ENCODE data around the gene PPP1R3E. TPM values are rescaled to one million over a fixed set of nuclear protein-coding genes. Genes with fewer than 3 reads are reported as not detected.

Gene PPP1R3E, protein sequence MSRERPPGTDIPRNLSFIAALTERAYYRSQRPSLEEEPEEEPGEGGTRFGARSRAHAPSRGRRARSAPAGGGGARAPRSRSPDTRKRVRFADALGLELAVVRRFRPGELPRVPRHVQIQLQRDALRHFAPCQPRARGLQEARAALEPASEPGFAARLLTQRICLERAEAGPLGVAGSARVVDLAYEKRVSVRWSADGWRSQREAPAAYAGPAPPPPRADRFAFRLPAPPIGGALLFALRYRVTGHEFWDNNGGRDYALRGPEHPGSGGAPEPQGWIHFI
- 8.3 and 16.5 TPM in 2 replicates for total RNA-seq (2016; rRNA removed; fragmentation: Illumina TruSeq; extraction: Trizol)
- total RNA-seq (2016; cell fraction: cytosol; rRNA removed; fragmentation: Illumina TruSeq; extraction: Trizol; ENCODE audit: low read depth): 2.5 and 3.0 TPM in 2 replicates
- total RNA-seq (2016; cell fraction: insoluble cytoplasmic fraction; rRNA removed; fragmentation: Illumina TruSeq; extraction: Trizol): 8.0 and 15.9 TPM in 2 replicates
- total RNA-seq (2016; cell fraction: membrane; rRNA removed; fragmentation: Illumina TruSeq; extraction: Trizol): 7.4 and 8.8 TPM in 2 replicates
- 19.8 and 23.1 TPM in 2 replicates for total RNA-seq (2016; cell fraction: nucleus; rRNA removed; fragmentation: Illumina TruSeq; extraction: Trizol)
- polyA plus RNA-seq (2011; rRNA removed): 22.5 and 26.5 TPM in 2 replicates
- 7.4 and 8.8 TPM in 2 replicates for polyA plus RNA-seq (2011; cell fraction: cytosol; rRNA removed)
- 76.6 and 82.6 TPM in 2 replicates for polyA plus RNA-seq (2011; cell fraction: nucleus; rRNA removed)
- polyA plus RNA-seq (2012): 17.5 and 26.4 TPM in 2 replicates
- polyA plus RNA-seq (2016; cell fraction: cytosol; fragmentation: Illumina TruSeq; extraction: Trizol; ENCODE audit: low read depth): 3.7 and 5.1 TPM in 2 replicates
- 11.7 and 14.7 TPM in 2 replicates for polyA plus RNA-seq (2016; cell fraction: insoluble cytoplasmic fraction; fragmentation: Illumina TruSeq; extraction: Trizol; ENCODE audit: low read depth)
- polyA plus RNA-seq (2016; cell fraction: membrane; fragmentation: Illumina TruSeq; extraction: Trizol; ENCODE audit: low read depth): 7.2 and 7.4 TPM in 2 replicates
- 47.6 and 61.8 TPM in 2 replicates for polyA plus RNA-seq (2016; cell fraction: nucleus; fragmentation: Illumina TruSeq; extraction: Trizol; ENCODE audit: insufficient read depth, low read depth)
- polyA minus RNA-seq (2011; rRNA and poly(A)+ RNA removed; ENCODE audit: low replicate concordance): 10.2 and 19.7 TPM in 2 replicates
- polyA minus RNA-seq (2011; cell fraction: cytosol; rRNA and poly(A)+ RNA removed): 2.6 and 4.5 TPM in 2 replicates
- 55.5 and 56.2 TPM in 2 replicates for polyA minus RNA-seq (2011; cell fraction: nucleus; rRNA and poly(A)+ RNA removed)
- Bru-seq, nascent RNA: percentile 94 among the genes with signal in this experiment
- BruChase-seq, experiment 1, labeled RNA remaining after a 6-hour chase: percentile 81 among the genes with signal in this experiment
- percentile 87 among the genes with signal in this experiment for BruChase-seq, experiment 2, labeled RNA remaining after a 2-hour chase
- long read RNA-seq, experiment 1, partial matches to known transcripts: 2 of 4 reads
- long read RNA-seq, experiment 1, other reads (novel, unspliced or antisense): 2 of 4 reads
- long read RNA-seq, experiment 2, partial matches to known transcripts: 8 of 20 reads
- long read RNA-seq, experiment 2, other reads (novel, unspliced or antisense): 12 of 20 reads

DNA sequence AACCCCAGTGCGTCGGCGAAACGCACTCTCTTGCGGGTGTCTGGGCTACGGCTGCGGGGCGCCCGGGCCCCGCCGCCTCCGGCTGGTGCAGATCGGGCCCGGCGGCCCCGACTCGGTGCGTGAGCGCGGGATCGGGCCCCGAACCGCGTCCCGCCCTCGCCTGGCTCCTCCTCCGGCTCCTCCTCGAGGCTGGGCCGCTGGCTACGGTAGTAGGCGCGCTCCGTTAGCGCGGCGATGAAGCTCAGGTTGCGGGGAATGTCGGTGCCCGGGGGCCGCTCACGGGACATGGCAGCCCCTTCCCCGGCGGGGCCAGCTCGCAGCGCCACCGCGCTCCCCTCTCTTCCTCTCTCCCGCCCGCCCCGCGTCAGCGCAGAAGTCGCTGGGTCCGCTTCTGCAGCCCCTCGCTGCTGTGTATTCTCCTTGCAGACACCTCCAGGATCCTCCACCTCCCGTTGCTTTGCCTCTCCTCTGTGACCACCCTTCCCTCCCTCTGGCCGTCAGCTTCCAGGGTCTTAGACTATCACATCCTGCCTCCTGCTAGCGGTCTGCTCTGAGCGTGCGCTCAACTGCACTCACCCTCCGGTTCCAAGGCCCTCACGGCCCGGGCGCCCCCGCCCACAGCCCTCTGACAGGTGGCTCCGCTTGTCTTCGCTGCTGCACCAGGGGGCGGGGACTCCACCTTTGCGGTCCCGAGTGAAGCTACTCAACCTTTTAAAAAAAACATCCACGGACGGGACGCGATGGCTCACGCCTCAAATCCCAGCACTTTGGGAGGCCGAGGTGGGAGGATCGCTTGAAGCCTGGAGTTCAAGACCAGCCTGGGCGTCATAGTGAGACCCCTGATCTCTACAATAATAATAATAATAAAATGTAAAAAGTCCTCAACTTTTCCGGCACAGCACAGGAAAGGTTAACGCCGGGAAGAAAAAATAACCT lies at the start of gene PPP1R3E:
TSS of gene PPP1R3E (minus strand) at position 570 of the 936 bp plus-strand sequence. CDS start at position 287, 283 bp downstream.
- DNase-seq (ENCODE audit: low spot score) (peak; percentile 84), FAIRE-seq (no peak), ATAC-seq (peak; percentile 57)
- intact Hi-C loops (cut with micrococcal nuclease; ENCODE audit: unreplicated experiment) (loop anchor here (10.0 kb wide), 3 partner anchors 318 to 992 kb away; partner anchors contain the start of genes AJUBA, DCAF11, DHRS1 and NOP9), in situ Hi-C loops (cut with HindIII; ENCODE audit: extremely low pct_ligation_motif_present, low pct_unique_long_range_greater_than_20kb) (loop anchor here (25.0 kb wide), 1 partner anchor 835 kb away; the partner anchor contains the start of genes EMC9, FITM1, PSME1 and PSME2)
- Histone ChIP-seq H3K79me2 (ENCODE audit: insufficient read depth, low read length) (peaks cover 13% of the 10 kb centered on the region), H3K4me2 (ENCODE audit: low read depth, low read length) (peak within 1 kb of the TSS; percentile 96), H3K36me3 (replicated peaks in 1 of 2; ENCODE audit: control insufficient read depth in 1 of 2, insufficient read depth in 2 of 2, low read length in 2 of 2) (peaks cover 3% of the 10 kb centered on the region in 2 experiments; a peak in 2 of 5 replicates), H3K9me3 (ENCODE audit: low read length) (no peaks in the 10 kb centered on the region), H3K9ac (ENCODE audit: insufficient read depth, low read depth, low read length) (peak within 1 kb of the TSS; percentile 82), H4K20me1 (ENCODE audit: insufficient read depth, low read length) (no peaks in the 10 kb centered on the region), H3K27me3 (ENCODE audit: control insufficient read depth in 1 of 2, insufficient read depth in 2 of 2, low read length in 2 of 2) (no peaks in the 10 kb centered on the region; a peak in 1 of 5 replicates), H3K27ac (ENCODE audit: extremely low read length, insufficient read depth, low read length) (peak within 1 kb of the TSS; percentile 91), H2AFZ (ENCODE audit: low read length) (peak within 1 kb of the TSS; percentile 6), H3K4me1 (ENCODE audit: insufficient read depth, low read length) (peaks cover 60% of the 10 kb centered on the region), H3K4me3 (replicated peaks in 1 of 3; ENCODE audit: insufficient read depth in 1 of 3, low read depth in 2 of 3, low read length in 3 of 3) (peak within 1 kb of the TSS; percentile 61 to 88 (median 67))
- BruUV-seq (replicated peaks): no TSS peak
- WGBS (ENCODE audit: low lambda C conversion rate): 3% methylated on average over 51 of the region's 81 CpGs
- ChIA-PET CTCF (ENCODE audit: low intra/inter-chr PET ratio, low total read pairs) (interaction anchor here (2.3 kb wide), 1 partner anchor 37 kb away, joined by 12 read pairs; no protein-coding TSS in a partner anchor), POLR2A (interaction anchor here (0.6 to 18.7 kb wide), 41 partner anchors 8 to 1792 kb away, joined by 3 to 1053 read pairs (median 5); partner anchors contain the start of genes ACIN1, AJUBA, AP1G2 and C14orf119)
- TF ChIP-seq ZNF383 (CRISPR knock-in tag; IDR thresholded peaks at IDR 0.05; ENCODE audit: borderline replicate concordance) (0 out of 2 replicates have a peak, but pooled peaks have one; percentile 71), ARID5B (CRISPR knock-in tag; IDR thresholded peaks at IDR 0.05) (peak; percentile 49; the same call in 1 of the 2 replicates), ZBTB42 (CRISPR knock-in tag; IDR thresholded peaks at IDR 0.05) (0 out of 2 replicates have a peak, but pooled peaks have one; percentile 85), ZNF770 (CRISPR knock-in tag; IDR thresholded peaks at IDR 0.05) (no peak), NCOA5 (CRISPR knock-in tag; IDR thresholded peaks at IDR 0.05) (no peak), ZNF3 (CRISPR knock-in tag; IDR thresholded peaks at IDR 0.05) (peak; percentile 12; the same call in 1 of the 2 replicates)
